PC-9 (cell line): ENCODE data around the gene ATP11B.

Experiments used
- CTCF ChIP-seq: fragments of 200-600 bp; sonication (generic); conservative IDR thresholded peaks from 2 replicates; pipeline ENCODE4 v1.6.1; 2017; ENCODE audit warnings: mixed run types, antibody characterized with exemption, mild to moderate bottlenecking, moderate library complexity
- EZH2 ChIP-seq: fragments of 200-600 bp; sonication (generic); IDR thresholded peaks from 2 replicates; pipeline ENCODE4 v1.8.0; 2017; ENCODE audit warnings: antibody characterized with exemption, low read depth

- no peak for TF ChIP-seq CTCF
- no peak for TF ChIP-seq EZH2
Measured at GRCh38 chr3:182766099-182766498, 27.2 kb upstream of the ATP11B start.
